Choroid plexus epithelial cell (primary cell): ENCODE data around the gene ACTL6A.
A peak's percentile ranks its signal among the peaks of the same experiment; 100 is the strongest.

Source experiments
- DNase-seq: peaks from one replicate; pipeline ENCODE4 v3.0.0-alpha.2; 2010; ENCODE audit warnings: low read depth
- H3K4me3 ChIP-seq: 2 replicates; pipeline ENCODE4 v1.5.1; 2011; ENCODE audit warnings: low read depth, mild to moderate bottlenecking, control low read depth, low read length, moderate library complexity
- CTCF ChIP-seq: conservative IDR thresholded peaks from 2 replicates; pipeline ENCODE4 v1.5.1; 2011; ENCODE audit warnings: low read depth, mild to moderate bottlenecking, control low read depth, inconsistent platforms, low read length, moderate library complexity

ACTL6A gene

GRCh38 chr3:179551349-179552105 lies 11.2 kb upstream of the ACTL6A start:
- no peak for DNase-seq
- H3K4me3 ChIP-seq: no peak overlapping the region
- TF ChIP-seq CTCF: no peak

- H3K4me3 ChIP-seq: no peak overlapping the region
- TF ChIP-seq CTCF: peak; percentile 95
- DNase-seq: peak; percentile 94
Measured at GRCh38 chr3:179558742-179559364, 3.9 kb upstream of the ACTL6A start.

- no peak for DNase-seq
- H3K4me3 ChIP-seq: no peak overlapping the region
- no peak for TF ChIP-seq CTCF
Measured at GRCh38 chr3:179560791-179561190, 1.9 kb upstream of the ACTL6A start.

- peak overlapping the region; percentile 96 for H3K4me3 ChIP-seq
- DNase-seq: peak; percentile 72
- peak; percentile 64 for TF ChIP-seq CTCF
Measured at GRCh38 chr3:179563271-179563783, 601 bp downstream of the ACTL6A start.

GRCh38 chr3:179565496-179565895 lies 2.8 kb downstream of the ACTL6A start:
- H3K4me3 ChIP-seq: no peak overlapping the region
- no peak for TF ChIP-seq CTCF
- DNase-seq: no peak

- DNase-seq: no peak
- TF ChIP-seq CTCF: no peak
Measured at GRCh38 chr3:179580992-179581391, 18.3 kb downstream of the ACTL6A start.

GRCh38 chr3:179589143-179589542 lies 26.4 kb downstream of the ACTL6A start:
- TF ChIP-seq CTCF: no peak
- H3K4me3 ChIP-seq: no peak overlapping the region
- DNase-seq: peak; percentile 62

More at GRCh38 chr3:179580992-179581391, 18.3 kb downstream of the ACTL6A start:
- no peak overlapping the region for H3K4me3 ChIP-seq
